HepG2 (cell line): ENCODE measurements around the gene SYCP2. TPM values are rescaled to one million over a fixed set of nuclear protein-coding genes. Genes with fewer than 3 reads are reported as not detected.

Experiments
- ARID5B ChIP-seq: IDR thresholded peaks from 2 replicates; pipeline ENCODE4 v1.4.0; 2020; ENCODE audit warnings: mild to moderate bottlenecking, missing genetic modification reagents
- ATAD3A ChIP-seq: sonication (generic); formaldehyde crosslinking; IDR thresholded peaks from 2 replicates; pipeline ENCODE4 v1.4.0; 2020; ENCODE audit warnings: missing genetic modification reagents
- FOXM1 ChIP-seq: sonication (generic); formaldehyde crosslinking; IDR thresholded peaks from 2 replicates; pipeline ENCODE4 v1.5.0; 2020; ENCODE audit warnings: missing genetic modification reagents
- FOXO1 ChIP-seq: sonication (generic); formaldehyde crosslinking; IDR thresholded peaks from 2 replicates; pipeline ENCODE4 v1.4.0; 2020; ENCODE audit warnings: missing genetic modification reagents
- FOXP1 ChIP-seq, 2 experiments: fragments of 450-650 bp in 1 of 2; IDR thresholded peaks; 2 replicates each; pipeline ENCODE4 v1.6.1; 2017 to 2018; ENCODE audit warnings: antibody characterized with exemption in 1 of 2
- GPN1 ChIP-seq: sonication (generic); formaldehyde crosslinking; IDR thresholded peaks from 2 replicates; pipeline ENCODE4 v1.5.1; 2020; ENCODE audit warnings: missing genetic modification reagents, borderline replicate concordance
- IRF1 ChIP-seq: sonication (generic); formaldehyde crosslinking; IDR thresholded peaks from 2 replicates; pipeline ENCODE4 v1.4.0; 2020; ENCODE audit warnings: low read depth, mild to moderate bottlenecking, missing genetic modification reagents
- KDM6A ChIP-seq: IDR thresholded peaks from 2 replicates; pipeline ENCODE4 v1.6.1; 2016; ENCODE audit warnings: low read depth
- KLF13 ChIP-seq: sonication (generic); formaldehyde crosslinking; IDR thresholded peaks from 2 replicates; pipeline ENCODE4 v1.4.0; 2020; ENCODE audit warnings: mild to moderate bottlenecking, missing genetic modification reagents
- NCOA5 ChIP-seq: sonication (generic); formaldehyde crosslinking; IDR thresholded peaks from 2 replicates; pipeline ENCODE4 v1.4.0; 2020; ENCODE audit warnings: missing genetic modification reagents
- PAF1 ChIP-seq: IDR thresholded peaks from 2 replicates; pipeline ENCODE4 v1.6.1; 2016; ENCODE audit warnings: missing genetic modification reagents, missing compliant biosample characterization
- SMAD9 ChIP-seq: sonication (generic); formaldehyde crosslinking; IDR thresholded peaks from 2 replicates; pipeline ENCODE4 v1.5.1; 2020; ENCODE audit warnings: mild to moderate bottlenecking, missing genetic modification reagents
- SMARCC2 ChIP-seq: fragments of 450-650 bp; IDR thresholded peaks from 2 replicates; pipeline ENCODE4 v1.6.1; 2017; ENCODE audit warnings: antibody characterized with exemption, mild to moderate bottlenecking
- THAP7 ChIP-seq: sonication (generic); formaldehyde crosslinking; IDR thresholded peaks from 2 replicates; pipeline ENCODE4 v1.8.1; 2023; ENCODE audit warnings: mild to moderate bottlenecking, missing genetic modification reagents
- WIZ ChIP-seq: sonication (generic); formaldehyde crosslinking; IDR thresholded peaks from 2 replicates; pipeline ENCODE4 v1.5.1; 2020; ENCODE audit warnings: mild to moderate bottlenecking, missing genetic modification reagents
- ZBTB7B ChIP-seq: sonication (generic); formaldehyde crosslinking; IDR thresholded peaks from 2 replicates; pipeline ENCODE4 v1.4.0; 2020; ENCODE audit warnings: missing genetic modification reagents
- ZFP36 ChIP-seq: fragments of 150-350 bp; IDR thresholded peaks from 2 replicates; pipeline ENCODE4 v1.6.1; 2018; ENCODE audit warnings: borderline replicate concordance, low read length, low read depth; ENCODE audit not compliant: partially characterized antibody
- ZNF629 ChIP-seq: sonication (generic); formaldehyde crosslinking; conservative IDR thresholded peaks from 2 replicates; pipeline ENCODE4 v1.5.0; 2020; ENCODE audit warnings: missing genetic modification reagents
- ZNF782 ChIP-seq: sonication (generic); formaldehyde crosslinking; IDR thresholded peaks from 2 replicates; pipeline ENCODE4 v1.4.0; 2020; ENCODE audit warnings: missing genetic modification reagents, mild to moderate bottlenecking, borderline replicate concordance
- polyA plus RNA-seq, 8 experiments: library from polyadenylated mRNA; depleted of rRNA in 3 of 8; stranded (reverse) in 7 of 8; unstranded in 1 of 8; fragments of >200 nt; fragmentation: Illumina TruSeq in 4 of 8; extraction: Trizol in 4 of 8; gene quantifications; 2 replicates each; pipeline versions ENCODE4 v1.2.1 to v1.2.3, GENCODE V29; 2011 to 2016; ENCODE audit warnings: low read depth in 4 of 8, missing spikeins in 1 of 8, mixed read lengths in 1 of 8; ENCODE audit not compliant: insufficient read depth in 1 of 8
- total RNA-seq, 5 experiments: library from RNA; depleted of rRNA; stranded (reverse); fragments of >200 nt; fragmentation: Illumina TruSeq; extraction: Trizol; gene quantifications; 2 replicates each; pipeline ENCODE4 v1.2.3, GENCODE V29; 2016; ENCODE audit warnings: low read depth in 1 of 5
- TF ChIP-seq, protein P1 (sequence below): sonication (generic); formaldehyde crosslinking; IDR thresholded peaks from 2 replicates; pipeline ENCODE4 v1.5.1; 2020; ENCODE audit warnings: missing genetic modification reagents, mild to moderate bottlenecking, borderline replicate concordance
- TF ChIP-seq, protein P2 (sequence below): IDR thresholded peaks from 2 replicates; pipeline ENCODE4 v1.6.1; 2016; ENCODE audit warnings: missing compliant biosample characterization, missing genetic modification reagents, borderline replicate concordance

Gene SYCP2
- total and polyA plus RNA-seq, 2 of the 13 experiments (the other 11 are each of a cell fraction or from before 2014, with no cell fraction given): 0.07 to 0.24 TPM

- TF ChIP-seq IRF1 (peak; percentile 68; the same call in 1 of the 2 replicates), PAF1 (no peak), SMARCC2 (no peak), FOXM1 (CRISPR knock-in tag) (no peak; the same call in 1 of the 2 replicates), ARID5B (CRISPR knock-in tag) (peak; percentile 73), KLF13 (peak; percentile 49; the same call in 1 of the 2 replicates), ATAD3A (CRISPR knock-in tag) (no peak), ZFP36 (no peak), ZBTB7B (CRISPR knock-in tag) (peak; percentile 65; the same call in 1 of the 2 replicates), FOXO1 (peak; percentile 54), SMAD9 (CRISPR knock-in tag) (0 out of 2 replicates have a peak, but pooled peaks have one; percentile 70), THAP7 (CRISPR knock-in tag) (peak; percentile 93), ZNF629 (CRISPR knock-in tag) (no peak; the same call in none of the 2 replicates), WIZ (CRISPR knock-in tag) (peak; percentile 67; the same call in 1 of the 2 replicates), FOXP1 (IDR thresholded peaks at IDR 0.05) (no peak), FOXP1 (CRISPR knock-in tag; IDR thresholded peaks at IDR 0.05) (peak; percentile 10), NCOA5 (CRISPR knock-in tag) (no peak), KDM6A (CRISPR knock-in tag) (peak; percentile 35; the same call in 1 of the 2 replicates), ZNF782 (CRISPR knock-in tag) (peak; percentile 55; the same call in 1 of the 2 replicates), GPN1 (peak; percentile 27; the same call in 1 of the 2 replicates)
- TF ChIP-seq, protein P1, sequence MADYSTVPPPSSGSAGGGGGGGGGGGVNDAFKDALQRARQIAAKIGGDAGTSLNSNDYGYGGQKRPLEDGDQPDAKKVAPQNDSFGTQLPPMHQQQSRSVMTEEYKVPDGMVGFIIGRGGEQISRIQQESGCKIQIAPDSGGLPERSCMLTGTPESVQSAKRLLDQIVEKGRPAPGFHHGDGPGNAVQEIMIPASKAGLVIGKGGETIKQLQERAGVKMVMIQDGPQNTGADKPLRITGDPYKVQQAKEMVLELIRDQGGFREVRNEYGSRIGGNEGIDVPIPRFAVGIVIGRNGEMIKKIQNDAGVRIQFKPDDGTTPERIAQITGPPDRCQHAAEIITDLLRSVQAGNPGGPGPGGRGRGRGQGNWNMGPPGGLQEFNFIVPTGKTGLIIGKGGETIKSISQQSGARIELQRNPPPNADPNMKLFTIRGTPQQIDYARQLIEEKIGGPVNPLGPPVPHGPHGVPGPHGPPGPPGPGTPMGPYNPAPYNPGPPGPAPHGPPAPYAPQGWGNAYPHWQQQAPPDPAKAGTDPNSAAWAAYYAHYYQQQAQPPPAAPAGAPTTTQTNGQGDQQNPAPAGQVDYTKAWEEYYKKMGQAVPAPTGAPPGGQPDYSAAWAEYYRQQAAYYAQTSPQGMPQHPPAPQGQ: no peak
- TF ChIP-seq, protein P2, sequence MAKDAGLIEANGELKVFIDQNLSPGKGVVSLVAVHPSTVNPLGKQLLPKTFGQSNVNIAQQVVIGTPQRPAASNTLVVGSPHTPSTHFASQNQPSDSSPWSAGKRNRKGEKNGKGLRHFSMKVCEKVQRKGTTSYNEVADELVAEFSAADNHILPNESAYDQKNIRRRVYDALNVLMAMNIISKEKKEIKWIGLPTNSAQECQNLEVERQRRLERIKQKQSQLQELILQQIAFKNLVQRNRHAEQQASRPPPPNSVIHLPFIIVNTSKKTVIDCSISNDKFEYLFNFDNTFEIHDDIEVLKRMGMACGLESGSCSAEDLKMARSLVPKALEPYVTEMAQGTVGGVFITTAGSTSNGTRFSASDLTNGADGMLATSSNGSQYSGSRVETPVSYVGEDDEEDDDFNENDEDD (CRISPR knock-in tag): peak; percentile 85
These were observed 6.9 kb upstream of the SYCP2 start, which contains the start of the genes FAM217B and PPP1R3D (continued) for GRCh38 chr20:59940129-59940955.
